Measurements from ENCODE around the gene PITRM1.

Gene PITRM1

DNA sequence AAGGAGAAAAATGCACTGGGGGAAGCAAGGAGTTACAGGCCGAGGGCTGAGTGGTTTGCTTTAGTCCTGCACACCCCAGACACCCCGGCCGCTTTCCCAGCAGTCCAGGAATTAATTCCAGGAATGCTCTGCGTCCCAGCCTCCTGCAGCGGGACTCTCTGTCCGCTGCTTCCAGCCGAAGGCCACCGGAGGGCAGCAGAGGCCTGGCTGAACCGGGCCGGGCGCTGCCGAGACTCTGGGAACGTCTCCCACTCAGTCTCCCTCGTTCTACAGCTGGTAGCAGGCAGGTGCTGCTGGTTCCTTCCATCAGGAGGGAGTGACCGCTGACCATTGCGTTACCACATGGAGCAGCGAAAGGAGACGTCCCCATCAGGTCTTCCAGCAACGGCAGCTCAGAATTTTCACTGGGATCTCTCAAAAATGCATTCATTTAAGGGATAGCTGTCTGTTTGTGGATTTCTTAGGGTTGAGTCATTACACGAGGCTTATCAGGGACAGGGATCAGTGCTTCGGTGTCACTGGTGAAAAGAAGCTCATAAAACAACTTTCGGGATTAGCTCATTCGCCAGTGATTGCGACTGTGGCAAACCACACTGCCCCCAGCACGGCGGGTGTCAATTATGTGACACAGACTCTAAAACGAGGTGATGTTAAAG, 24.9 kb upstream of the PITRM1 start:
- no peak for DNase-seq (ENCODE audit: extremely low read depth, low read depth)
- TF ChIP-seq, protein P1, sequence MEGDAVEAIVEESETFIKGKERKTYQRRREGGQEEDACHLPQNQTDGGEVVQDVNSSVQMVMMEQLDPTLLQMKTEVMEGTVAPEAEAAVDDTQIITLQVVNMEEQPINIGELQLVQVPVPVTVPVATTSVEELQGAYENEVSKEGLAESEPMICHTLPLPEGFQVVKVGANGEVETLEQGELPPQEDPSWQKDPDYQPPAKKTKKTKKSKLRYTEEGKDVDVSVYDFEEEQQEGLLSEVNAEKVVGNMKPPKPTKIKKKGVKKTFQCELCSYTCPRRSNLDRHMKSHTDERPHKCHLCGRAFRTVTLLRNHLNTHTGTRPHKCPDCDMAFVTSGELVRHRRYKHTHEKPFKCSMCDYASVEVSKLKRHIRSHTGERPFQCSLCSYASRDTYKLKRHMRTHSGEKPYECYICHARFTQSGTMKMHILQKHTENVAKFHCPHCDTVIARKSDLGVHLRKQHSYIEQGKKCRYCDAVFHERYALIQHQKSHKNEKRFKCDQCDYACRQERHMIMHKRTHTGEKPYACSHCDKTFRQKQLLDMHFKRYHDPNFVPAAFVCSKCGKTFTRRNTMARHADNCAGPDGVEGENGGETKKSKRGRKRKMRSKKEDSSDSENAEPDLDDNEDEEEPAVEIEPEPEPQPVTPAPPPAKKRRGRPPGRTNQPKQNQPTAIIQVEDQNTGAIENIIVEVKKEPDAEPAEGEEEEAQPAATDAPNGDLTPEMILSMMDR (IDR thresholded peaks at IDR 0.05; ENCODE audit: low read depth, low read length, missing control alignments), result peak; percentile 93
- H3K4me3 ChIP-seq (replicated peaks; ENCODE audit: low read depth, low read length), result peak overlapping the region; percentile 2; the same call in 1 of the 2 replicates

DNA sequence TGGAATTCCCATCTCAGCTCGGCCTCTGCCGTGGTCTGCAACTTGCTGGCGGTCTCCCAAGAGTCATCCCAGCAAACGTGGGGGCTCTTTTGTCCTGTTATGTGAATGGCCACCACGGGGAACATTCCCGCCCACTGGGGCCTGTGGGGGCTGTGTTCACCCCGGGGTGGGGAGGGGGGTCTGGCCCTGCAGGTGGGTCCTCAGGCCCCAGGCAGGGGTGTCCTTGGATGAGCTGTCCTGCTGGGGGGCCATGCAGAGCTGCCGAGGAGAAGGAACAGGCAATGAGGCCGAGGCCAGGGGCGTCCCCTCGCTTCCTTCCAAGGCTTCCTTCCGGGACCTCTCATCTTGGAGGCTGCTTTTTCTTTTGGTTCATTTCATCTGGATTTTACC, 24.4 kb upstream of the PITRM1 start:
- no peak overlapping the region for H3K4me3 ChIP-seq (replicated peaks; ENCODE audit: low read depth, low read length)
- TF ChIP-seq, protein P1 (IDR thresholded peaks at IDR 0.05; ENCODE audit: low read depth, low read length, missing control alignments), result no peak
- no peak for DNase-seq (ENCODE audit: extremely low read depth, low read depth)

DNA sequence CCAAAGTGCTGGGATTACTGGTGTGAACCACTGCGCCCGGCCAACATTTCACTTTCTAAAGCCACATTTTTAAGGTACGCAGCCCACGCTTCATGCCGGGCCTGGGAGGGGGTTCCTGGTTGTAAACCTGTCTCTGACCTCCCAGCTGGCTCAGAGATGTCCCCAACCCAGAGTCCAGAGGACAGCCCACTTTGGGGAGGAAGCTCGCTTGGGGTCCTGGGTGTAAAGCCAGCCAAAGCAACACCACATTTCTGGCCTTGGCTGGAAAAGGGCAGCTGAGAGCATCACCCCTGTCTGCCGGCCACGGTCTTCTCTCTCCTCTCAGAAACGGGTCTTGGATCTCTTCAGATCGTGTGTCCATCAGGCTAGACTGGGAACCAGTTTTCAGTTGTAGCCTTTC, 23.9 kb upstream of the PITRM1 start:
- no peak for DNase-seq (ENCODE audit: extremely low read depth, low read depth)
- TF ChIP-seq, protein P1 (IDR thresholded peaks at IDR 0.05; ENCODE audit: low read depth, low read length, missing control alignments), result no peak
- no peak overlapping the region for H3K4me3 ChIP-seq (replicated peaks; ENCODE audit: low read depth, low read length)

DNA sequence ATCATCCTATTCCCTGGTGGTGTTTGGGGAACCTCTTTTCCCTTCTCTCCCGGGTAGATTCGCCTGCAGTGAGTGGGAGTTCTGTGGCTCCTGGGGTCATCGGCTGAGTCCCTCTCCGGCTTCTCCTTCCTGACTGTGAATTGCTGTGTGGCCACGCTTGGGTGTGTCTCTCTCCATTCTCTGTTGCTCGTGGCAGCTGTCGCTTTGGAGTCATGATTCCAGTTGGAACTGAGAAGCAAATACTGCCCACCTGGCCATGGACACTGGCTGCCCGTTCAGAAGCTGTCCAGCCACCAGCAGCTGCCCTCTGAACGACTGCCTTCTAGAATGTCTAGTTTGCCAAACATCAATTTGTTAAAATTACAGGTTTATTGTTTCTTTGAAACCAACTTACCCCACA, 23.1 kb upstream of the PITRM1 start:
- no peak overlapping the region for H3K4me3 ChIP-seq (replicated peaks; ENCODE audit: low read depth, low read length)
- TF ChIP-seq, protein P1 (IDR thresholded peaks at IDR 0.05; ENCODE audit: low read depth, low read length, missing control alignments), result no peak
- DNase-seq (ENCODE audit: extremely low read depth, low read depth), result no peak

DNA sequence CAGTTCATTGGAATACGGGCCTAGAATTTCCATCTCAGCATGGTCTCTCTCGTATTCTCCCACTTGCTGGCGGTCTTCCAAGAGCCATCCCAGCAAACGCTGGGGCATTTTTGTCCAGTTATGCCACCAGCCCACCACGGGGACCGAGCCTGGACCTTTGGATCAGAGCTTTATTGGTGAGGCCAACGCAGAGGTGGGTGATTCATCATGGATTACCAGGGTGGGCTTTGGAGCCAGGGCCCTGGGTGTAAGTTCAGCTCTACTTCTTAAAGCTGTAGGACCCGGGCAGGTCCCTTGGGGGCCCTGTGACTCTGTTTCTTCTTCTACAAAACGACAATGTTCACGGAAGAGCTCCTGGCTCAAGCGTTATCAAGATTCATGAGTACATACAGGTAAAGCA, 22.7 kb upstream of the PITRM1 start:
- no peak for DNase-seq (ENCODE audit: extremely low read depth, low read depth)
- H3K4me3 ChIP-seq (replicated peaks; ENCODE audit: low read depth, low read length), result no peak overlapping the region
- TF ChIP-seq, protein P1 (IDR thresholded peaks at IDR 0.05; ENCODE audit: low read depth, low read length, missing control alignments), result no peak

DNA sequence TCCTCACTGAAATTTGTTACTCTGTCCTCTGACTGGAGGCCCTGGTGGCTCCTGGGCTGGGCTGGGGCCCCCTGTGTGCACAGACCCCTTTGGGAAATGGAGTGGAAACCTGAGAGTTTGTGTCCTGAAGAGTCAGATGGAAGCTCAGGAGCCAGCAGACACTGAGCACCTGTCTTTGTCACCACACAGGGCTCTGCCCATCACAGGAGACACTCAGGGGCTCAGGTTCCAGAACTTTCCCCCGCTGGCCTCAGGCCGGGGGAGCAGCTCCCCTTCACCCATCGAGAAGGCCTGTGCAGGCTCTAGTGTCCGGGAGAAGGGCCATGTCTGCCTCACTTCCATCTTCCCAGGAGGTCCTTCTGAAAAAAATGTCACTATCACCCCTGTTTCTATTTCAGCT, 22.3 kb upstream of the PITRM1 start:
- no peak overlapping the region for H3K4me3 ChIP-seq (replicated peaks; ENCODE audit: low read depth, low read length)
- no peak for DNase-seq (ENCODE audit: extremely low read depth, low read depth)
- TF ChIP-seq, protein P1 (IDR thresholded peaks at IDR 0.05; ENCODE audit: low read depth, low read length, missing control alignments), result no peak

DNA sequence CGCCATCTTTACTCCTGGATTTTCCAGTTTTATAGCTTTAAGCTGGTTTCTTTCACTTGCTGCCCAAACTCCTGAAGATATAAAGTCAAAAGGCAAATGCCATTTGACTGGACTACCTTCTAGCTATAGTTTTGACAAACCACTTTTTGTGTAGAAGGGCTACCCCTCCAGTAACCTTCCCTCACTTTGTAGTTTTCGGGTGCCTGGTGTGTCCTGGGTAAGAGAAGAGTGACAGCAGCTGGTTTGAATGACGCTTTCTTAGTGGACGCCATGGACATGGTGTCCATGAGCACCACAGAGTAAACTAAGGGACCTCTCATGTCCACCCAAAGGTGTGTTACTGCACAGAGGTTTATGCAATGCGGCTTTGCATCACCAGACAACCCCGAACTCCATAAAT, 21.2 kb upstream of the PITRM1 start:
- no peak for DNase-seq (ENCODE audit: extremely low read depth, low read depth)
- TF ChIP-seq, protein P1 (IDR thresholded peaks at IDR 0.05; ENCODE audit: low read depth, low read length, missing control alignments), result no peak
- no peak overlapping the region for H3K4me3 ChIP-seq (replicated peaks; ENCODE audit: low read depth, low read length)

All from HFF-Myc (cell line).